Osteoblast (primary cell): ENCODE measurements around the gene MAP3K10. TPM values are rescaled to one million over a fixed set of nuclear protein-coding genes. Genes with fewer than 3 reads are reported as not detected.

Experiments
- DNase-seq: peaks from one replicate; pipeline ENCODE4 v3.0.0; 2011; ENCODE audit warnings: low spot score, mixed read lengths; ENCODE audit not compliant: insufficient read length; ENCODE audit errors: missing footprints
- H2AFZ ChIP-seq: 2 replicates; pipeline ENCODE4 v1.6.0; 2011; ENCODE audit warnings: mild to moderate bottlenecking, low read length
- H3K27ac ChIP-seq: 2 replicates; pipeline ENCODE4 v1.5.1; 2011; ENCODE audit warnings: mild to moderate bottlenecking, low read depth, low read length, moderate library complexity
- H3K27me3 ChIP-seq: 2 replicates; pipeline ENCODE4 v1.6.0; 2012; ENCODE audit warnings: mild to moderate bottlenecking, control low read depth, inconsistent platforms, low read length, moderate library complexity; ENCODE audit not compliant: insufficient read depth
- H3K36me3 ChIP-seq: 2 replicates; pipeline ENCODE4 v1.5.1; 2011; ENCODE audit warnings: mild to moderate bottlenecking, low read length, control low read depth, moderate library complexity; ENCODE audit not compliant: insufficient read depth
- H3K4me1 ChIP-seq: 2 replicates; pipeline ENCODE4 v1.5.1; 2011; ENCODE audit warnings: mild to moderate bottlenecking, low read length, control low read depth, moderate library complexity; ENCODE audit not compliant: insufficient read depth
- H3K4me2 ChIP-seq: 2 replicates; pipeline ENCODE4 v1.6.0; 2011; ENCODE audit warnings: mild to moderate bottlenecking, low read length; ENCODE audit not compliant: insufficient read depth
- H3K4me3 ChIP-seq: fragments of 200-600 bp; sonication (generic); 3 replicates; pipeline ENCODE4 v1.5.1; 2012; ENCODE audit warnings: mild to moderate bottlenecking, low read length, inconsistent platforms; ENCODE audit not compliant: insufficient read depth
- H3K79me2 ChIP-seq: 2 replicates; pipeline ENCODE4 v1.6.0; 2012; ENCODE audit warnings: mild to moderate bottlenecking, low read length, control low read depth, inconsistent platforms; ENCODE audit not compliant: insufficient read depth
- H3K9me3 ChIP-seq: 2 replicates; pipeline ENCODE4 v1.5.1; 2011; ENCODE audit warnings: low read depth, low read length, control low read depth
- H4K20me1 ChIP-seq: 2 replicates; pipeline ENCODE4 v1.6.0; 2012; ENCODE audit warnings: mild to moderate bottlenecking, low read length, control low read depth; ENCODE audit not compliant: insufficient read depth
- CTCF ChIP-seq: IDR thresholded peaks from 2 replicates; pipeline ENCODE4 v1.5.1; 2011; ENCODE audit warnings: mild to moderate bottlenecking, low read depth, low read length, moderate library complexity; ENCODE audit errors: extremely low read depth
- total RNA-seq: library from RNA; depleted of rRNA; stranded (reverse); fragments of >200 nt; gene quantifications from 2 replicates; pipeline ENCODE4 v1.2.3, GENCODE V29; 2012

The MAP3K10 gene
- total RNA-seq, 1 donor = 9.8 TPM

GRCh38 chr19:40191836-40192646, 815 bp downstream of the MAP3K10 start:
- Histone ChIP-seq H3K36me3 (no peaks in the 10 kb centered on the region), H3K79me2 (peaks cover 6% of the 10 kb centered on the region), H4K20me1 (peaks cover 10% of the 10 kb centered on the region), H3K9me3 (no peaks in the 10 kb centered on the region), H3K27ac (peak overlapping the region; percentile 36), H3K4me3 (peak overlapping the region; percentile 95), H3K27me3 (no peaks in the 10 kb centered on the region), H3K4me2 (peak overlapping the region; percentile 82), H2AFZ (peak overlapping the region; percentile 22), H3K4me1 (peaks cover 14% of the 10 kb centered on the region)
- peak; percentile 89 for DNase-seq
- no peak for TF ChIP-seq CTCF

- Histone ChIP-seq H3K4me2 (peak overlapping the region; percentile 82), H3K4me1 (peaks cover 14% of the 10 kb centered on the region), H3K36me3 (no peaks in the 10 kb centered on the region), H4K20me1 (peaks cover 10% of the 10 kb centered on the region), H3K4me3 (peak overlapping the region; percentile 95), H3K27ac (peak overlapping the region; percentile 36), H3K9me3 (no peaks in the 10 kb centered on the region), H2AFZ (no peak overlapping the region), H3K27me3 (no peaks in the 10 kb centered on the region), H3K79me2 (peaks cover 6% of the 10 kb centered on the region)
- DNase-seq = no peak
- no peak for TF ChIP-seq CTCF
Measured at GRCh38 chr19:40192758-40193586, 1.7 kb downstream of the MAP3K10 start.

- Histone ChIP-seq H3K27me3 (no peaks in the 10 kb centered on the region), H3K36me3 (no peaks in the 10 kb centered on the region), H3K4me3 (no peak overlapping the region), H4K20me1 (peaks cover 10% of the 10 kb centered on the region), H3K4me1 (peaks cover 14% of the 10 kb centered on the region), H3K9me3 (no peaks in the 10 kb centered on the region), H3K79me2 (peaks cover 6% of the 10 kb centered on the region), H2AFZ (no peak overlapping the region), H3K27ac (peak overlapping the region; percentile 36), H3K4me2 (peak overlapping the region; percentile 82)
- TF ChIP-seq CTCF = no peak
- DNase-seq = no peak
Measured at GRCh38 chr19:40193587-40193849, 2.3 kb downstream of the MAP3K10 start.
